IMR-90 (cell line): ENCODE results near the gene SLC35C1. TPM values are rescaled to one million over a fixed set of nuclear protein-coding genes. Genes with fewer than 3 reads are reported as not detected.

Experiments
- ATAC-seq: fragments of 200-7000 bp; cut with Tn5 transposase; 2 replicates; pipeline ENCODE4 v1.9.1; 2020; ENCODE audit warnings: low read depth, mild to moderate bottlenecking, moderate library complexity
- BruUV-seq: library from RNA; stranded (reverse); fragments of 400-500 nt; replicated peaks from 2 replicates; lab custom pipeline; 2021; lab: Mats Ljungman, UMichigan
- CTCF ChIA-PET: fragments of 300-600 bp; formaldehyde crosslinking; extraction: SDS; loops from one replicate; lab custom pipeline; 2021; ENCODE audit warnings: antibody characterized with exemption; lab: Yijun Ruan, JAX
- POLR2A ChIA-PET: fragments of 300-600 bp; sonication (Branson Sonifier 250); formaldehyde crosslinking; loops from one replicate; lab custom pipeline; 2022; ENCODE audit warnings: antibody characterized with exemption; ENCODE audit not compliant: unreplicated experiment; lab: Charles Lee
- DNase-seq: peaks from one replicate; pipeline ENCODE4 v3.0.0; 2013
- H2AFZ ChIP-seq: replicated peaks from 2 replicates; pipeline ENCODE3; 2013; ENCODE audit warnings: low read length, mild to moderate bottlenecking; ENCODE audit not compliant: poor library complexity
- H2AK5ac ChIP-seq: 2 replicates; pipeline ENCODE4 v1.6.1; 2013; ENCODE audit warnings: low read depth, low read length, inconsistent platforms
- H2AK9ac ChIP-seq: replicated peaks from 2 replicates; pipeline ENCODE3; 2013; ENCODE audit warnings: mild to moderate bottlenecking, low read depth, low read length, moderate library complexity; ENCODE audit not compliant: poor library complexity
- H2BK120ac ChIP-seq: 2 replicates; pipeline ENCODE4 v1.6.1; 2013; ENCODE audit warnings: low read depth, low read length, inconsistent platforms
- H2BK15ac ChIP-seq: 3 replicates; pipeline ENCODE4 v1.6.1; 2013; ENCODE audit warnings: low read depth, low read length, inconsistent platforms
- H2BK20ac ChIP-seq: 2 replicates; pipeline ENCODE4 v1.6.1; 2013; ENCODE audit warnings: low read depth, mild to moderate bottlenecking, inconsistent platforms, low read length, moderate library complexity
- H2BK5ac ChIP-seq: 2 replicates; pipeline ENCODE4 v1.6.1; 2013; ENCODE audit warnings: mild to moderate bottlenecking, low read depth, low read length, inconsistent platforms; ENCODE audit not compliant: poor library complexity, severe bottlenecking
- H3K14ac ChIP-seq: replicated peaks from 2 replicates; pipeline ENCODE4 v1.6.1; 2013; ENCODE audit warnings: low read depth, low read length, inconsistent platforms
- H3K18ac ChIP-seq: 2 replicates; pipeline ENCODE4 v1.6.1; 2013; ENCODE audit warnings: low read depth, low read length, control low read depth
- H3K23ac ChIP-seq: 2 replicates; pipeline ENCODE4 v1.6.1; 2013; ENCODE audit warnings: low read depth, low read length, inconsistent platforms
- H3K27ac ChIP-seq: 2 replicates; pipeline ENCODE4 v1.5.1; 2013; ENCODE audit warnings: mild to moderate bottlenecking, control low read depth, low read length; ENCODE audit not compliant: insufficient read depth
- H3K27me3 ChIP-seq: 2 replicates; pipeline ENCODE4 v1.6.1; 2013; ENCODE audit warnings: low read length; ENCODE audit not compliant: control insufficient read depth, insufficient read depth
- H3K36me3 ChIP-seq: 2 replicates; pipeline ENCODE4 v1.6.1; 2013; ENCODE audit warnings: low read length, mixed read lengths; ENCODE audit not compliant: control insufficient read depth, insufficient read depth
- H3K4ac ChIP-seq: 2 replicates; pipeline ENCODE4 v1.6.1; 2013; ENCODE audit warnings: low read depth, low read length, inconsistent platforms
- H3K4me1 ChIP-seq: 2 replicates; pipeline ENCODE4 v1.6.1; 2013; ENCODE audit warnings: low read length, mixed read lengths; ENCODE audit not compliant: control insufficient read depth, insufficient read depth
- H3K4me2 ChIP-seq: 2 replicates; pipeline ENCODE4 v1.6.1; 2013; ENCODE audit warnings: low read depth, mild to moderate bottlenecking, control low read depth, low read length, moderate library complexity
- H3K4me3 ChIP-seq: 2 replicates; pipeline ENCODE4 v1.5.1; 2013; ENCODE audit warnings: low read depth, mild to moderate bottlenecking, control low read depth, low read length, moderate library complexity; ENCODE audit not compliant: insufficient read depth
- H3K56ac ChIP-seq: 2 replicates; pipeline ENCODE4 v1.6.1; 2013; ENCODE audit warnings: low read length, inconsistent platforms; ENCODE audit not compliant: insufficient read depth; ENCODE audit errors: extremely low read depth
- H3K79me1 ChIP-seq, 2 experiments: 2 replicates each; pipeline ENCODE4 v1.6.1; 2013; ENCODE audit warnings: low read length in 2 of 2, inconsistent platforms in 1 of 2, low read depth in 1 of 2
- H3K9ac ChIP-seq: 2 replicates; pipeline ENCODE4 v1.6.1; 2013; ENCODE audit warnings: low read depth, low read length, control low read depth
- H3K9me1 ChIP-seq: 2 replicates; pipeline ENCODE4 v1.6.1; 2013; ENCODE audit warnings: low read length, inconsistent platforms; ENCODE audit not compliant: insufficient read depth
- H3K9me3 ChIP-seq: 2 replicates; pipeline ENCODE4 v1.6.1; 2013; ENCODE audit warnings: low read length; ENCODE audit not compliant: control insufficient read depth, insufficient read depth
- H4K20me1 ChIP-seq: 2 replicates; pipeline ENCODE4 v1.6.1; 2013; ENCODE audit warnings: low read length, inconsistent platforms; ENCODE audit not compliant: insufficient read depth
- H4K5ac ChIP-seq: 2 replicates; pipeline ENCODE4 v1.6.1; 2013; ENCODE audit warnings: mild to moderate bottlenecking, low read depth, low read length, control low read depth
- H4K8ac ChIP-seq, 2 experiments: 2 replicates each; pipeline ENCODE4 v1.6.1; 2013; ENCODE audit warnings: low read depth in 2 of 2, low read length in 2 of 2, control low read depth in 1 of 2, inconsistent platforms in 1 of 2
- H4K91ac ChIP-seq: 2 replicates; pipeline ENCODE4 v1.6.1; 2013; ENCODE audit warnings: low read depth, low read length, inconsistent platforms; ENCODE audit not compliant: insufficient read depth
- BHLHE40 ChIP-seq: fragments of 150-350 bp; IDR thresholded peaks from 2 replicates; pipeline ENCODE4 v1.6.1; 2016; ENCODE audit warnings: mild to moderate bottlenecking, low read depth, low read length
- CEBPB ChIP-seq: IDR thresholded peaks from 2 replicates; pipeline ENCODE4 v1.6.1; 2012; ENCODE audit warnings: low read depth, low read length, improper control_type of control experiment
- CHD1 ChIP-seq: IDR thresholded peaks from 2 replicates; pipeline ENCODE4 v1.6.1; 2012; ENCODE audit warnings: low read depth, low read length, improper control_type of control experiment
- CTCF ChIP-seq: conservative IDR thresholded peaks from 2 replicates; pipeline ENCODE4 v1.5.1; 2012; ENCODE audit warnings: mild to moderate bottlenecking, low read depth, low read length, improper control_type of control experiment
- MAFK ChIP-seq: IDR thresholded peaks from 2 replicates; pipeline ENCODE4 v1.6.1; 2012; ENCODE audit warnings: low read depth, low read length, improper control_type of control experiment
- MAZ ChIP-seq: IDR thresholded peaks from 2 replicates; pipeline ENCODE4 v1.6.1; 2012; ENCODE audit warnings: low read depth, mild to moderate bottlenecking, low read length, improper control_type of control experiment, moderate library complexity, borderline replicate concordance
- MXI1 ChIP-seq: IDR thresholded peaks from 2 replicates; pipeline ENCODE4 v1.6.1; 2012; ENCODE audit warnings: low read depth, mild to moderate bottlenecking, low read length, moderate library complexity, borderline replicate concordance
- NFE2L2 ChIP-seq: fragments of 150-350 bp; IDR thresholded peaks from 2 replicates; pipeline ENCODE4 v1.6.1; 2016; ENCODE audit warnings: low read depth, mild to moderate bottlenecking, low read length
- POLR2A ChIP-seq: IDR thresholded peaks from 2 replicates; pipeline ENCODE4 v1.6.1; 2012; ENCODE audit warnings: mild to moderate bottlenecking, low read depth, low read length
- RCOR1 ChIP-seq: IDR thresholded peaks from 2 replicates; pipeline ENCODE4 v1.6.1; 2012; ENCODE audit warnings: mild to moderate bottlenecking, low read length, improper control_type of control experiment; ENCODE audit not compliant: insufficient replicate concordance
- RFX5 ChIP-seq: IDR thresholded peaks from 2 replicates; pipeline ENCODE4 v1.8.0; 2012; ENCODE audit warnings: low read depth, mild to moderate bottlenecking, low read length, moderate library complexity
- USF2 ChIP-seq: fragments of 150-350 bp; IDR thresholded peaks from 2 replicates; pipeline ENCODE4 v1.6.1; 2017; ENCODE audit warnings: mild to moderate bottlenecking, antibody characterized with exemption, low read length, low read depth
- WGBS, 2 experiments: methylation state at CpG; one replicate each; pipeline versions ENCODE4 v1.1.5 to v1.1.7; 2013; ENCODE audit warnings: missing lambda C conversion rate in 2 of 2; ENCODE audit not compliant: insufficient read length in 1 of 2; ENCODE audit errors: extremely low coverage in 2 of 2; 5-methylcytosine and 5-hydroxymethylcytosine counted together
- dilution Hi-C: fragments of 300-500 bp; cut with HindIII; formaldehyde crosslinking; loops from one replicate; pipeline ENCODE4 v1.14.3; 2018; ENCODE audit warnings: low sequenced_read_pairs; ENCODE audit not compliant: unreplicated experiment
- in situ Hi-C: fragments of 300-500 bp; cut with MboI; formaldehyde crosslinking; loops from 3 replicates; pipeline ENCODE4 v1.14.3; 2019; ENCODE audit warnings: low sequenced_read_pairs, inconsistent platforms, mixed read lengths
- intact Hi-C: fragments of 100-400 bp; cut with micrococcal nuclease; formaldehyde crosslinking; loops from 2 replicates; pipeline ENCODE4 v1.10.0; 2022
- polyA plus RNA-seq, 3 experiments: library from polyadenylated mRNA; depleted of rRNA; stranded (reverse); fragments of >200 nt; gene quantifications; 2 replicates each; pipeline ENCODE4 v1.2.3, GENCODE V29; 2012; ENCODE audit warnings: low replicate concordance in 1 of 3
- total RNA-seq: library from RNA; depleted of rRNA; stranded (reverse); fragments of >200 nt; gene quantifications from 2 replicates; pipeline ENCODE4 v1.2.3, GENCODE V29; 2012

SLC35C1 gene
- total and polyA plus RNA-seq, 2 of the 4 experiments (the other 2 are of a cell fraction) = 4.3 to 27.1 TPM

- H3K23ac ChIP-seq = no peak overlapping the region
- peaks cover 36% of the 10 kb centered on the region for H3K27me3 ChIP-seq
- H3K4me3 ChIP-seq = no peak overlapping the region
- H4K8ac ChIP-seq = no peak overlapping the region
- H4K5ac ChIP-seq = no peak overlapping the region
- no peak overlapping the region for H2AFZ ChIP-seq
- no peak overlapping the region for H2BK5ac ChIP-seq
- in situ Hi-C loops (no loop called here), dilution Hi-C loops (no loop called here), intact Hi-C loops (no loop called here)
- no peaks in the 10 kb centered on the region for H3K9me1 ChIP-seq
- no peak overlapping the region for H2BK120ac ChIP-seq
- H2AK5ac ChIP-seq = no peak overlapping the region
- no peak overlapping the region for H3K9ac ChIP-seq
- TF ChIP-seq BHLHE40 = no peak
- no peak for TF ChIP-seq RFX5
- TF ChIP-seq MAFK = no peak
- no peak for TF ChIP-seq POLR2A
- TF ChIP-seq CHD1 = no peak
- no peak for TF ChIP-seq NFE2L2
- TF ChIP-seq MAZ = no peak
- no peak for TF ChIP-seq CEBPB
- no peak for TF ChIP-seq MXI1
- no peak for TF ChIP-seq USF2
- no peak for TF ChIP-seq RCOR1
- TF ChIP-seq CTCF = no peak
- no peak overlapping the region for H2BK15ac ChIP-seq
- WGBS, 2 experiments = no CpG with 5 or more reads among the region's 4 CpGs
- no peak for ATAC-seq
- H3K79me1 ChIP-seq = no peaks in the 10 kb centered on the region
- DNase-seq = no peak
- H3K27ac ChIP-seq = no peak overlapping the region
- H2AK9ac ChIP-seq = no peak overlapping the region
- H4K20me1 ChIP-seq = no peaks in the 10 kb centered on the region
- CTCF ChIA-PET = no interaction called here
- H3K36me3 ChIP-seq = no peaks in the 10 kb centered on the region
- POLR2A ChIA-PET = no interaction called here
- H3K4me1 ChIP-seq = peaks cover 6% of the 10 kb centered on the region; the same call in 1 of the 2 replicates
- no peak overlapping the region for H3K4ac ChIP-seq
- H3K14ac ChIP-seq = no peak overlapping the region
- no peak overlapping the region for H3K18ac ChIP-seq
- H4K91ac ChIP-seq = no peak overlapping the region
- no peak overlapping the region for H3K56ac ChIP-seq
- BruUV-seq = no TSS peak
- no peak overlapping the region for H3K4me2 ChIP-seq
- H3K9me3 ChIP-seq = peaks cover 5% of the 10 kb centered on the region
- no peak overlapping the region for H2BK20ac ChIP-seq
These were observed 22.2 kb downstream of the SLC35C1 start for GRCh38 chr11:45827123-45827522.
